Measurements from ENCODE around the gene KCNE1. TPM values are rescaled to one million over a fixed set of nuclear protein-coding genes. Genes with fewer than 3 reads are reported as not detected.
"Not testable (repeated sequence)": the region's sequence is repeated elsewhere in the genome, so short reads cannot be mapped to it uniquely, and the experiment has no call there.

The KCNE1 gene
- total RNA-seq, 1 donor from 2014 or later, result not detected

DNA sequence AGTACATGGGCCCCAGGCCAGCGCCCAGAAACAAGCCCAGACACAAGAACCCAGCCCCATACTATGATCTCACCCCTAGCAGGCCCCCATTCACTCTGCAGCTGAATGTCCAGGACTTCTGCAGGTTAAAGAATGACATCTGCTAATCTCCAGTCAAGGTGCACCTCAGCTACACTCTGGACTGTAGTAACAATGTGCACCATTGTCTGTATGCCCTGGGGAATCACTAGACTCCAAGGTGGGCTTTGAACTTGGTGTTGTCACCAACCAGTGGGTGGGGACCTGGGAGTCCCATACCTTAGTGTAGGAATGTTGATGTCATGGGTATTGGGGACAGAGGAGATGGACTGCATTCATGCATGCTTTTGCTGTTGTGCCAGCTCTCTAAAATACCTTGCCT is 10.3 kb downstream of the KCNE1 start:
- no peak for TF ChIP-seq CTCF (conservative IDR thresholded peaks at IDR 0.05; ENCODE audit: low read depth, low read length)
- DNase-seq (ENCODE audit: low read depth), result no peak

GRCh38 chr21:34500191-34500590 is 11.8 kb downstream of the KCNE1 start:
- no peak overlapping the region for H3K4me3 ChIP-seq (ENCODE audit: low read depth, low read length)
- TF ChIP-seq CTCF (conservative IDR thresholded peaks at IDR 0.05; ENCODE audit: low read depth, low read length), result no peak
- DNase-seq (ENCODE audit: low read depth), result no peak

More for the DNA sequence above, 10.3 kb downstream of the KCNE1 start:
- no peak overlapping the region for H3K4me3 ChIP-seq (ENCODE audit: low read depth, low read length)

DNA sequence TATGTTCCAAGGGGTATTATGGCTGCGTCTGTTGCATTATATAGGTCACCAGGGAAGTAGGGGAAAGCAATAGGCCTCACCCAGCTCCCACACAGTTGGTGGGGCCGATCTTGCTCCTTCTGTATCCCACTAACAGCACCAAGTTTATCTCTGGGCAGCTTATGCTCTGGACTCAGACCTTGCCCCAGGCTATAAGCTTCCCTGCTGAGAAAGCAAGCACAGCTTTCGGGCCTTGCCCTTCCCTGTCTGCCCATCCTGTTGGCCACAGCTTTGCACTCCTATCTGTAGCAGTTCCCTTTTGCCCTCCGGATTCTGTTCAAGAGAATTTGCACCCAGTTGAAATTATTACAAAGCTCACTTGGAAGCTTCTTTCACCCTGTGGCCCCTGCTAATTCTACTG is 12.9 kb downstream of the KCNE1 start:
- no peak for DNase-seq (ENCODE audit: low read depth)
- no peak for TF ChIP-seq CTCF (conservative IDR thresholded peaks at IDR 0.05; ENCODE audit: low read depth, low read length)
- no peak overlapping the region for H3K4me3 ChIP-seq (ENCODE audit: low read depth, low read length)

DNA sequence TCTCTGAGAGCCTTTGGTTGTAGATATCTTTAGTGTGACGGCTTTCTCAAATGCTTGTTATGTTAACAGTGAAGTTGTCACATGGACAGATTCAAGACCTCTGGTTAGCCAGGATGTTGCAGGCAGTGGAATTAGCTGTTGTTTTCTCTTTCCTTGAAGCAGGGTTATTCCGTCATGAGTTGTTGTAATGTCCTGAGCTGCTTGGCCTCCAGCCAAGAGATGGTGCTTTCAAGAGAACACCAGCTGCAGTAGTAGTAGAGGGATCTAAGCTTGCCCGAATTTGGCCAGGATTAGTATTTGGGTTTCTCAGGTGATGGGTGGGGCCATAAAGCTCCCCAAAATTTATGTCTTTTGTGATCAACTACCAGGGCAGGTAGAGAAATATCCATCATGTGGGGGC is 13.4 kb downstream of the KCNE1 start:
- H3K4me3 ChIP-seq (ENCODE audit: low read depth, low read length), result no peak overlapping the region
- no peak for TF ChIP-seq CTCF (conservative IDR thresholded peaks at IDR 0.05; ENCODE audit: low read depth, low read length)
- DNase-seq (ENCODE audit: low read depth), result no peak

DNA sequence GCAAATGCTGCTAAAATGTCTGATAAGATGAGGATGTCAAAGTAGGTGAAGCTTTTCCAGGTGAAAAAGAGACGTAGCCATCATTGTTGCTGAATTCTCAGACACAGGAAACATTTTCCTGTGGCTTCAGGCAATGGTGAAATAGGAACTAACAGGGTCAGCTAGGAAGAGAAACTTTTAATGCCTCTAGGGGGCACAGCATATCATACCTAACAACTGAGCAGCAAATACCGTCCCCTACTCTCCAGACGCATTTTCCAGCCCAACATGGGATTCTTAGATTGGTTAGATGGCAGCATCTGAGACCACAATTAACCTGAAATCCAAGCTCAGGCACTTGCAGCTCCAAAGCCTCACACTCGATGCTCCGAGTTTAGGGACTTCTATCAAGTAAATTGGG is 28.2 kb downstream of the KCNE1 start:
- not testable (repeated sequence) for DNase-seq (ENCODE audit: low read depth); H3K4me3 ChIP-seq (ENCODE audit: low read depth, low read length)

DNA sequence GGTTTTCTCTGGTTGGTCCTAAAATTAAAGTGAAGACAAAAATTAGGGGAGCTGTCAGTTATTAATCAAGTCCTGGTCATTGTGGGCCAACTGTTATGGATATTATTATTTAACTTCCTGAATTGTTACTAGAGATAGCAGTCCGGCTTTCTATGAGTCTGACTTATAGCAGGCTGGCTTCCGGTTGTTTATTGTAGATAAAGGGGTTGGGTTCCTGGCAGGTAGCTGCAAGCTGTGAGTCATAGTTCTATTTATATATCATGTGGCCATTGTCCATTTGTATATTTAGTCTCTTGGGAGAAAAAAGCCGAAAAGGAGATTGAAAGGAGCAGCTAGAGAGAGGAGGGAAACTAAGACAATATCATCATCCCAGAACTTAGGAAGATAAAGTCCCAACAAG is 28.6 kb downstream of the KCNE1 start:
- not testable (repeated sequence) for H3K4me3 ChIP-seq (ENCODE audit: low read depth, low read length); DNase-seq (ENCODE audit: low read depth)

DNA sequence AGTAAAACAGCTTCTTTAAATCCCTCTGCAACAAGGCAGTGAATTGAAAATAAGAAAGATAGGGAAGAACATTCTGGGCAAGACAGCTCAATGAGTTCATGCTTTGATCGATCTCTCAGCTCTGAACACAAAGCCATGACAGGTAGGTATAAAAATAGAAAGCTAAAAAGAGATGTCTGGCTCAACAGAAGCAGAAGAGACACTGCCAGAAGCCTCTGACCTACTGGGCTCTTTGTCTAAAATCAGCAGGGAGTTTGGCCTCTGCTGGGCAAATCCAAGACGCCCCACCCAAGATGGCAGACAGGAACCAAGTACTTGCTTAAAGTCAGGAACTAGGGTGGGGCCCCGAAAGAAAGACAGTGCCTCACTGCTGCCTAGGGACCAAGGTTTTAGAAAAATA is 44.7 kb downstream of the KCNE1 start:
- not testable (repeated sequence) for H3K4me3 ChIP-seq (ENCODE audit: low read depth, low read length); DNase-seq (ENCODE audit: low read depth)

GRCh38 chr21:34459426-34459825 is 52.6 kb downstream of the KCNE1 start:
- DNase-seq (ENCODE audit: low read depth); H3K4me3 ChIP-seq (ENCODE audit: low read depth, low read length): not testable (repeated sequence)

DNA sequence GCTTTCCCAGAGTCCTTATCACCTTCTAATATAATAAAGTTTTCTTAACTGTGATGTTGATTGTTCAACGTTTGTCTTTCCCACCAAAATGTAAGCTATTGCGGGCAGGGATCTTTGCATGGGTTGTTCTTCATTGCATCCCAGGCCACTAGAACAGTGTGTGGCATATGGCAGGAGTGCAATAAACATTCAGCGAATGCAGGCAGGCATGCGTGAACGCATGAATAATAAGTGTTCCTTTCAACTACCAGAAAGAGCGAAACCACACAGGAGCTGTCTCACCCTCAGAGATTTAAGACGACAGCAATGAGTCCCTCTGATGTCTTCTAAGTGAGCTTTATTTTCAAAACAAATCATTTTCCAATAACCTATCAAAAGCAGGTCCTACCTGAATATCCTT is 53.7 kb downstream of the KCNE1 start:
- not testable (repeated sequence) for H3K4me3 ChIP-seq (ENCODE audit: low read depth, low read length); DNase-seq (ENCODE audit: low read depth)

GRCh38 chr21:34456180-34456579 is 55.8 kb downstream of the KCNE1 start:
- DNase-seq (ENCODE audit: low read depth); H3K4me3 ChIP-seq (ENCODE audit: low read depth, low read length): not testable (repeated sequence)

DNA sequence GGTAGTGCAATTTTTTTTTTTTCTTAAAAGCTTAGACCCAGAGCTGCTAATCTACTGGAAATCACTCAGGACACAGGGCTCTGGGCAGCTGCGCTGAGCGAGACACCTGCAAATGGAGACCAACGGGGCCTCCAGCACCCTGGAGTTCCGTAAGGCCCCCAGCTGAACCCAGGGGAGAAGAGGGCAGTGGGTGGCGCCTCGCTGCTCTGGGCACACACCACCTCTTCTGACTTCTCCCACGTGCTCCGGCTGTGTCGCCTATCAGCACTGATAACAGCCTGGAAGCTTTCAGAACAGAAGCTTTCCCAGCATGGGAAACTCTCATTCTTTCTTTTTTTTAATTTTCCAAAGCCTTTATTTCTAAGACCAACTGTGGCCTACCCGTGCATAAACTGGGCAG is 56.4 kb downstream of the KCNE1 start:
- not testable (repeated sequence) for H3K4me3 ChIP-seq (ENCODE audit: low read depth, low read length); DNase-seq (ENCODE audit: low read depth)

DNA sequence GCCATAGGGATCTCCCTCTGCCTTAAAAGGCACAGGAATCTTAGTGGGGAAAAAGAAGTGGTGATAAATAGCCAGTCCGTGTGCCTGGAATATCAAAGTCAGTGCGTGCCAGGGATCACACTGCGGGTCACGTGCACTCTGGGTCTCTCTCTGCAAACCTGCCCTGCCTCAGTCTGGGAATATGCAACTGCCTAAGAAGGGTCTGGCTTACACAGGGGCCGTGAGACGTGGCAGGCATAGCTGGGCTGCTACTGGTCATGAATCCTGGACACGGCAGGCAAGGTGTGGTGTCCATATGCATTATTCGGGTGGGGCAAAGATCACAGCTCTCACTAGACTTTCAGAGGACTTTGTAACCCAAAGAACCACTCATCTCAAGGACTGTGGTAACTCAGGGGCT is 65.0 kb downstream of the KCNE1 start:
- not testable (repeated sequence) for DNase-seq (ENCODE audit: low read depth); H3K4me3 ChIP-seq (ENCODE audit: low read depth, low read length)

DNA sequence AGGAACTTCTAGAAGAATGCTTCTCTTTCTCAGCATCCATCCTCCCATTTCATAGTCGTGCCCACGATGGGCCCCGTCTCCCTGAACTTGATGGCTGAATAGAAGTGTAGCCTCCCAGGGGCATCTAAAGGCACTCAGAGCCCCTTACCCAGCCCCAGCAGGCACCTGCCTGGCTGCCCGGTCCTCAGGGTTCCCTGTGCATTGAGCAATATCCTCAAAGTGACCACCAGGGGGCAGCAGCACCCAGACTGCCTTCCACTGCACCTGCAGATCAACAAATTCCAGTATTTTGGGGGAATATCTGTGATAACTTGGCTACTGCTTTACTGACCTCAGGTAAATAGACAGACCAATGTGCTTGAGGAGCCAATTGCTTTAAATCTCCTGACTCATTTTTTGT is 68.5 kb downstream of the KCNE1 start:
- not testable (repeated sequence) for H3K4me3 ChIP-seq (ENCODE audit: low read depth, low read length); DNase-seq (ENCODE audit: low read depth)

DNA sequence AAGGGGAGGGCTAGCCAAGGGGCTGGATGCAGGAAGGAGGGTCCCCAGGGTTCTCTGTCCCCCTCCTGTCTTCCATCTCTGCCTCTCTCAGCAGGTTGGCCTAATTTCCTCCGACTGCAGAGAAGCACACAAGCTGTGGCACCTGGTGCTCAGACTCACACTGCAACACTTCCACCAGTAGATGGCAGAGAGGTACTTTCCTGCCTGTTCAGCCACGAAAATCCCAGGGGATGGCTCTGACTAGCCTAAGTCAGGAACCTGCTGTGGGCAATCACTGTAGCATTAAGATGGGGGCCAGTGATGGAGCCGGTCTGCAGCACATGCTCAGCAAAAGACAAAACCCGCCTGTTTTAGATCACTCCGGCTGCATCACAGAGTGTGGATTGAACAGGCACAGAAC is 82.3 kb downstream of the KCNE1 start:
- DNase-seq (ENCODE audit: low read depth); H3K4me3 ChIP-seq (ENCODE audit: low read depth, low read length): not testable (repeated sequence)

GRCh38 chr21:34428441-34428840 is 83.6 kb downstream of the KCNE1 start:
- DNase-seq (ENCODE audit: low read depth), result not testable (repeated sequence)

DNA sequence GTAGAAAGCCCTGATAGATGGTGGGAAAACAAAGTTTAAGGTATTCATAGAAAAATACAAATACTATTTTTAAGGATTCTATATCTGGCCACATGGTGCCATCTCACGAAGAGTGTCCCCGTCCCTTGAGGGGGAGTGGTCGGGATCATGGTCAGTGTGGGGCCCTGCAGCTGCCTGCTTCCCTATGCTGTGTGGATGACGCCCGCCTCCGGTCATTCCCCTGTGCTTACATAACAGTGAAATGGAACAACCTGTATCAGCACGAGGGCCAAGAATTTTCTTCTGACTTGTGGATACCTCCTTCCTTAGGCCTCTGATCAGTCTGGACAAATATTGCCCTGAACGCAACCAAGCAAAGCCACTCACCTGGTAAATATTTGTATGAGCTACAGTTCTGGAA is 84.7 kb downstream of the KCNE1 start:
- not testable (repeated sequence) for DNase-seq (ENCODE audit: low read depth); H3K4me3 ChIP-seq (ENCODE audit: low read depth, low read length)

More at GRCh38 chr21:34428441-34428840, 83.6 kb downstream of the KCNE1 start:
- H3K4me3 ChIP-seq (ENCODE audit: low read depth, low read length), result not testable (repeated sequence)

Measured in epithelial cell of proximal tubule (primary cell).